Measurements from ENCODE around the gene DYDC1.
"Not testable (repeated sequence)": the region's sequence is repeated elsewhere in the genome, so short reads cannot be mapped to it uniquely, and the experiment has no call there.

The DYDC1 gene

DNA sequence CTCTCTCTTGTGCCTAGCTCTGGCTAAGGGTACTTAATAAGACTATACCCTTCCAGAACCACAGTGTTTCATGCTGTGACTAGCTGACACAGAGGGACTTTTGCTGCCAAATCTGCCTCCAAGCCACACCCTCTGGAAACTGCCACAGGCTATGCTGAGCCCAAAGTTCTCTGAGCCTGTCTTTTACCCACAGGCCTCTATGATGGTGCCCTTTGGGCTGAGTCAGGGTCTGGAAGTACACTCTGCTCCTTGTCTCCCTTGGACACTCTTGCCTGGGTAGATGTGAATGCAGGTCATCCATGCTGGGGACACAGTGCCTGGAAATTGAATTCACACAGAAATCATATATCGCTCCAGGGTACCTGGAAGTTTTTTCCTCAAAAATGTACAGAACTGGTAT, 22.6 kb downstream of the DYDC1 start:
- no peak for DNase-seq

DNA sequence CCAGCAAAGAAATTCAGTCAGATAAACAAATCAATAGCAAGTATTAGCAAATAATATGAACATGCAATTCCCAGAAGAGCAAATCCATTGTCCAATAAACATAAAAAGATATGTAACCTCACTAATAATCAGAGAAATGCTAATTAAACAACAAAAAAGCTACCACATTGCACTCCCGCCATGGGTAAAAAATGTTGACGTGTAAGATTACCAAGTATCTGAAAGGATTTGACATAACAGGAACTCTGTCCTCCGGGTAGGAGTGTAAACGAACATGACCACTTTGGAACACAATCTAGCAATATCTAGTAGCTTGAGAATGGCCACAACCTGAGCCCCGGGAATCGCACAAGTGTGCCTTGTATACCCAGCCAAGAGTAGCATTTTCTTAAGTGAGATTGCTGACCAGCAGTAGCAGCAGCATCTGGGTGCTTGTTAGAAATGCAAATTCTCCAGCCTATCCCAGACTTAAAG, 31.6 kb downstream of the DYDC1 start:
- no peak for DNase-seq

DNA sequence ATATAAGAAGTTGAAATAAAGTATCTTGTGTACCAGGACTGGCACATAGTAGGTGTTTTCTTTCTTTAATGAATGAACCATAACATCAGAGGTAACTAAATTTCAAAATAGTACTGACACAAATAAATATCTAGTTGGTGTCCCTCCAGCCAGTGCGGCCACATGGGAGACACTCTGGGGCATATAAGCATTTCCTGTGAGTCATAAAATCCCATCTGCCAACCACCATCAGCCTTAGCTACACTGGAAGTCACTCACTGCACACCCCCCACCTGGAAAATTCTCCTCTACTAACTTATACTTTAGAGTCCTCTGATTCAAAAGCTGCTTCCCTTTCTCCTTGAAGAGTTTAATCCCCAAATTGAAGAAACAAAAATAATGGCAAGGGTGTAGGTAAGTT, 32.5 kb downstream of the DYDC1 start:
- DNase-seq, result no peak

DNA sequence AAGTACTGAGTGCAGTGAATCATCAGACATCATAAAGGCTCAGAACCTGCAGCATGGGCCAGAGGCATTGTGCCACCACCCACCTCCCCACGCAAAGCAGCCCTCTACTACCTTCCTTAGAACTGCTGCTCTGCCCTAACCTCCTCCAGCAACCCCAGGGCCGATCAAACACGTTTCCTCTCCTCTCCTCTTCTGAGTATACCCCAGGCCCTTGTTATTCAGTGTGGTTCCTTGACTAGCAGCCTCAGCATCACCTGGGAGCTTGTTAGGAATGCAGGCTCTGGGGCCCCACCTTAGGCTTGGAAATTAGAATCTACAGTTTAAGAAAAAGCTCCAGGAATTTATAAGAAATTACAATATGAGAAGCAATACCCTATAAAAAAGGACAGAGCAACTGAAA, 33.2 kb downstream of the DYDC1 start:
- no peak for DNase-seq

DNA sequence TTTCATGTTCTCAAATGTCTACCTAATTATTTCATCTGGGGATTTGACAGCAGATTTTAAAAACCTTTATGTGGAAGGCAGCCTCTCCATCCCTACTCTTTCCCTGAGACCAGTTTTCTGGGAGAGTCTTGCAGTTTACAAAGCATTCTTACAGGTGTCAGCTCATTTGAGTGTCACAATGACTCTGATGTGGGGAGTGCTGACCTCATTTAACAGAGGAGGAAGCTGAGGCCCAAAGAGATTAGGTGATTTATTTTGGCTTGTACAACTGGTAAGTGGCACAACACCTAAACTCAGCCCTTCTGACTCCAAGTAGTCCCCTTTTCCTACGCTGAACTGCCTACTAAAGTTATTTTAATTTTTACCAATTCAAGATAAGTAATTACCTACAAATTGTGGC, 33.8 kb downstream of the DYDC1 start:
- no peak for DNase-seq

DNA sequence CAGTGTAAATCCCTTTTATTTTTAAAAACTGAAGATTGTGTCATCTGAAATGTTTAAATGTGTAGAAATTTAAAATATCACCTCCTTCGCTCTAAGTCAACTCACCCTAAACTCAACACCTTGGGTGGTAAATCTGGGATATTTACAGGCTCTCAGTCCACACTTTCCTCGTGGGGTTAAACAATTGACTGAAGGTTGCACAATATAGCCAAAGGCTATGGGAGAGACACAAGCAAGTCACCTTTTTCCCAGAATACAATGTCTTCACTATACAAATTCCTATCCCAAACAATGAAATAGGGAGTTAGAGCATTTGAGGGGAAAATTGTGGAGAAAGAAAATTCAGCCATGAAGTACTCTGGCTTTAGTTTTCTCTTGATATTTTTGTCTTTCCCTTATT, 34.4 kb downstream of the DYDC1 start:
- DNase-seq, result no peak

DNA sequence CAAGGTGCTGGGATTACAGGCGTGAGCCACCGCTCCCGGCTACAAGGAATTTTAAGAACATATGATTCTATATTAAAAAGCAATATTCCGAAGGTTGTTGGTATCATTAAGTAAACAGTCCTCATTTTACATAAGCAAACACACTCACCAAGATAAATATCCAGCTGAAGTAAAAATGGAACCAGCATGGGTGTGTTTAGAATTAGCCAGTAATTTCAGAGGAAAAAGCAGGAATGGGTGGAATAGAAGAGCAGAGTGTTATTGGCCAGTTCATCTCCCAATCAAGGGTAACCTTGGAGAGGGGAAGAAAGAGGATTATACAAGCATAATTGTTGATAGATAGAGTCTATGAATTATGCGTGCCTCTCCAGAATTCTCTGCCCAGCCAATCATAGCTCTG, 35.4 kb downstream of the DYDC1 start:
- no peak for DNase-seq

DNA sequence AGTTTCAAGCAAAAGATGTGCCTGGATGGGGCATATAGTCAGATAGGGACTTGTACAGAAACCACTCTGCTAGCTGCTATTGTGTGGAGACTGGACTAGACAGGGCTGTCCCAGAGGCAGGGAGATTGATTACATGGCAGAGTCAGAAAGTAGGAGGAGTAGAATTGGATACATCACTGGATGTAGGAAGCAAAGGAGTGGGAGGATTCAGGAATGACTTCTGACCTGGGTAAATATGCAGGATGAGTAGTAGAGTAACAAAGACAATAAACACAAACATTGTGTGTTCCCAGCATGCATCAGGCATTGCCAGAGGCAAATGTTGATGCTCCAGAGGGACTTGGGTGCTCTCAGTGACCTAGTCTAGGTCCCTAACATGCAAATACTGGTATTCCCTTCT, 36.2 kb downstream of the DYDC1 start:
- no peak for DNase-seq

DNA sequence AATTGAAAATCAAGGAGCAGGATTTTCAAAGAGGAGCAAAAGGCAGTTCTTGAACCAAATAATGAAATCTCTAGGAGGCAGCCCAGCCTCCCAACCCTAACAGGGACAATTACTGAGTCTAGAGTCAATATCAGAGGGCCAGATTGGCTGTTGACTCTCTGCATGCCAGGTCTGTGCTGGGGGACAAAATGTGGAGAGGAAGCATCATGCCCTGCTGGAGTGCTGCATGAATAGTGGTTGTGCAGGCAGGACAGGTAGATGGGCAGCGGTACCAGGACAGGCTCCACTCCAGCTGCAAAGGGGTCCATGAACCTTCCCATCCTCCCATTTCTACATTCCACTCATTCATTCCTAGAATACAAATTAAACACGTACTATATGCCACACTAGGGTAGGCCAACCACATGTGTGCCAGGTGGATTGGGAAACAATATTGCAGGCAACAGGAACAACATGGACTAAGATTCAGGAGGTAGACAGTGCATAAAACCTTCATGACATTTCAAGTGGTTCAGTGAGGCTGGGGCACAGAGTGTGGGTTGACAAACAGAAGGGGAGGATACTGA, 36.7 kb downstream of the DYDC1 start:
- no peak for DNase-seq

DNA sequence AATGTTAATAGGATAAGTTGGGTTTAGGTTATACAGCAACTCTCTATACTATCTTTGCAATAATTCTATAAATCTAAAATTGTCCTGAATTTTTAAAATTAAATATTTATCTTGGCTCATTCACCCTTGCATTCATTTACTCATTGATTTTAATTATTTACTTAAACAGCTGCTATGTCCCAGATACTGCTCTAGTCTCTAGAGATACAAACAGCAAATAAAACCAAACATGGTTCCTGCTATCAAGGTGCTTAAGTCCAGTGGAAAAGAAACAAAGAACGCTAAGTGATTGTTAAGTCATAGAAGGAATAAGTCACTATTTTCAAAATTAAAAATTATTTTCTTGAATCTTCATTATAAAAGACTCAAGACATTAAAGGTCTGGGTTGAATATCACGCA, 37.2 kb downstream of the DYDC1 start:
- no peak for DNase-seq

DNA sequence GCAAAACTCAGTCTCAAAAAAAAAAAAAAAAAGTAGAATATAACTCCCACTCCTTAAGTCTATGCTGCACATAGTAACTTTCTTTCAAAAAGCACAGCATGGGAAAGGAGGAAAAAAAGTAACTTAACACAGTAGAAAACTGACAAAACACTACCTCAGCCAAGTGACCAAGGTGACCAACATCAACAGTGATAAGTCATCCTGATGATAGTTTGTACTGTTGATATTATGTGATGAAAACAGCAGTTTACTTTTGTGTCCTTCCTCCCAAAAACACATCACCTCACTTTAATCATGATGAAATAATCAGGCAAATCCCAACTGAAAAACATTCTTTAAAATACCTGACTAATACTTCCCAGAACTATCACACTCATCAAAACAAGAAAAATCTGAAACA, 37.8 kb downstream of the DYDC1 start:
- DNase-seq, result no peak

DNA sequence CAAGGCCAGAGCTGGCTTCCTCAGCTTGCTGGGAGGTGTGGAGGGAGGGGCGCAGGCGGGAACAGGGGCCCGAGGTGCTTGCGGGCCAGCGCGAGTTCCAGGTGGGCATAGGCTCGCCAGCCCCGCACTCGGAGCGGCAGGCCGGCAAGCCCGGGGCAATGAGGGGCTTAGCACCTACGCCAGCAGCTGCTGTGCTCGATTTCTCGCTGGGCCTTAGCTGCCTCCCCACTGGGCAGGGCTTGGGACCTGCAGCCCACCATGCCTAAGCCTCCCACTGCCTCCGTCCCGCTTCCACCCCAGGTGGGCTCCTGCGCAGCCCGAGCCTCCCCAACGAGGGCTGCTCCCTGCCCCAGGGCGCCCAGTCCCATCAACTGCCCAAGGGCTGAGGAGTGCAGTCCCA, 41.2 kb downstream of the DYDC1 start:
- DNase-seq, result no peak

DNA sequence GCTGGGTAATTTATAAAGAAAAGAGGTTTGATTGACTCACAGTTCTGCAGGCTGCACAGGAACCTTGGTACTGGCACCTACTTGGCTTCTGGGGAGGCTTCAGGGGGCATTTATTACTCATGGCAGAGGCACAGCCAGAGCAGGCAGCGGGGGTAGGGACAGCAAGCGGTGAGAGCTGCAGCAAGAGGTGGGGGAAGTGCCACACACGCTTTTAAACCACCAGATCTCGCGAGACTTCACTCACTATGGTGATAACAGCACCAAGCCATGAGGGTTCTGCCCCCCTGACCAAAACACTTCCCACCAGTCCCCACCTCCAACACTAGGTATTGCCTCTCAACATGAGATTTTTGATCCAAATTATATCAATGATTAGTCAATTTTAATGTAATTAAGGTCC, 43.0 kb downstream of the DYDC1 start:
- no peak for DNase-seq

DNA sequence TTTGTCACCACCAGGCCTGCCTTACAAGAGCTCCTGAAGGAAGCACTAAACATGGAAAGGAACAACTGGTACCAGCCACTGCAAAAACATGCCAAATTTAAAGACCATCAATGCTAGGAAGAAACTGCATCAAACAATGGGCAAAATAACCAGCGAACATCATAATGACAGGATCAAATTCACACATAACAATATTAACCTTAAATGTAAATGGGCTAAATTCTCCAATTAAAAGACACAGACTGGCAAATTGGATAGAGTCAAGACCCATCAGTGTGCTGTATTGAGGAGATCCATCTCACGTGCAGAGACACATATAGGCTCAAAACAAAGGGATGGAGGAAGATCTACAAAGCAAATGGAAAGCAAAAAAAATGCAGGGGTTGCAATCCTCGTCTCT, 50.6 kb downstream of the DYDC1 start:
- not testable (repeated sequence) for DNase-seq

DNA sequence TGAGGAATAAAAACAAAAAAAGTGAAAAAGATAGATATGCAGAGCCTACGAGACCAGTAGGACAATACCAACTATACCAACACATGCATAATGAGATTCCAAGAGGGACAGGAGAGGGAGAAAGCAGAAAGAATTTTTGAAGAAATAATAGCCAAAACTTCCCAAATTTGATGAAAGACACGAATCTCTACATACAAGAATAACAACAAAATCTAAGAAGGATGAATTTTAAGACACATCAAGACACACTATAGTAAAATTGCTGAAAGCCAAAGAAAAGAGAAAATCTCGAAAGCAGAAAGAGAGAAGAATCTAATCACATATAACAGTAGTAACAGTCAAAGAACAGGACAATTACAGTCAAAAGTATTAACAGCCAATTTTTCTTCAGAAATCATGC, 59.6 kb downstream of the DYDC1 start:
- DNase-seq, result no peak

DNA sequence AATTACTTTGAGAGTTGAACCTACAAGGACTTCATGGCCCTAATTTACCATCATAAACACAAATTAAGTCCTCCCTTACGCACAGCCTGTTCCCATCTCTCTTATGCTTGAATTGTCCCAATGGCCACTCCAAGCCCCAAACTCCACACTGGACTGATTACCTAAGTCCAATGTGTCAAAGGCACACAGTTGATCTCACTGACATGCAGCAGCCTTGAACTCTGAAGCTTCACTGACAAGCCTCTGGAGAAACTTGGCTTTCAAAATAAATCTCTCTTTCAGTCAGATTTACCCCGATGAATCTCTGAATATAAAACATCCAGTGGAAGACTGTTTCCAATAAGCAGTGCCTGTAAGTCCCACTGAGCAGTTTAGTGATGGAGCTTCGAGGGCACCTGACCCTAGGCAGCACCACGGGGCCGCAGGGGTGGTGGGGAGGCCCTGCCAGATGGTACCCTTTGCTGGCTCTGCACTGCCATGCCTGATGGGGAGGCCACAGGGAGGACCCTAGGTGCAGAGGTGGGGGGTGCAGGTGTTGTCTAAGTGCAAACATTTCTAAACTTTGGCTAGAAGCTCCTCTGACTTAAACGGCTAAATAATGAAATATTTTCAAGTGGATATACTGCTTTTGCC, 63.8 kb downstream of the DYDC1 start:
- no peak for DNase-seq

DNA sequence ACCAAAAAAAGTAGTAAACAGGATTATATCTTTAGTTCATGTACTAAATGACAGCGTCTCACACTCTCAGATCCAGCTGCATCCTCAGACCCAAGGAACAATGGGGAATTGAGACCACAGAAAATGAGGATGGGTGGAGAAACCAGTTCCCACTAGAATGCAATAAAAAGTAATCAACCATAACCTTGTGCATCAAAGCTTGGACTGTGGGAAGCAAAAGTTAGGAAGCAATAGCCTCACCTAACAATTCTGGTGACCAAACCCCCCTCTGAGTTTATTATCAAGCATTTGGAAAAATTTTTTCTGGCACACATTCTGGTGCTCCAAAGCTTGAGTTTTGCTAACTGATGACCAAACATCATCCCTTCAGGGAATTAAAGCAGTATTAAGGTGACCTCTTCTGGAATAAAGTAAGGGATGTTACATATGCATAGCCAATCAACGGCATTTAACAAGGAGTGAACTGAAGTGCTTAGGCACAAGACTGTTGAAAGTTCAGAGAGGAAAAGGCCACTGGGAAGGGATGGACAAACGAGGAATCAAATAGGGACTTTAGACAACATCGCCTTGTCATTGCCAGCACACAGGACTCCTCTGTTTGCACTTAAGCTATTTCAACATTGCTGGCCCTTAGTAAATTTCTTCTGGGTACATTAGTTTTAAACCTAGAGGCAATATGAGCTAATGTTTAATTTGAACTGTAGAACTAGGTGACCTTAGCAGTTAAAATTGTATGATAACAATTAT, 65.9 kb downstream of the DYDC1 start:
- no peak for DNase-seq

DNA sequence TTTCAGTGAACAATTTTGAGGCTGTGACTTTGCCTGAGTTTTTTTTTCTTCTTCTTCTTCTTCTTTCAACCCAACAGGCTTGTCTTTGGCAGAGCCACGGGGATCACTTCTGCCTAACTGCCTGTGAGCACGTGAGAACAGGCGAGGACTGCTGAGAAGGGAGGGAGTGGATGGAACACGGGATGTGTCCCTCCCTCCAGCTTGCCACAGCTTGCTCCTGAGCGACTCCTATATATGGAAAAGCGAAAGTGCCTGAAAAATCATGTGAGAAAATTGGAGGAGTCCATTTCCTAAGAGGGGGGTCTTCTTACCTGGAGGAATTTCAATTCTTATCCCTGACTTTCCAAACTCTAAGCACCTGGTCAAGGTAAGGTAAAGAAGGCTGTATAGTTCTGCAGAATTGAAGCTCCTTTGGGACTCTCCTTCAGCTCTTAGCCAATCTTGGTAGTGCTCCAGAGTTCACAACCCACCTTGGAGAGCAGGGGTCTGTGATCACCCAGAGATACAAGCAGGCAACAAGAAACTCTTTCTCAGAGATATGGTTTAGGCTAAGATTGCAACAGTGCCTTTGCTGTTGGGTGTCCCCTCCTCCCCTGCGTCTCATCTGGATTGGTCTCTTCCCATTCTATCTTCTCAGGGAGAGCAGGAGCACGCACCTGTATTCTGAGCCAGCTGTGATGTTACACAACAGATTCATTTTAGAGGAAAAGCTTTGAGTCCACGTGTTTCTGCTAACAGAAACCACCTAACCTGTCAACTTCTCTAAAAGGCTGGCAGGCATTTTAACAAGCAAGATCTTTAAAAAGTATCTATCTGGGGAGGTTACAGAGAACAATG, 66.9 kb downstream of the DYDC1 start, which contains the start of gene MAT1A:
Gene MAT1A, minus strand, starts transcription at position 208 of the 837 bp plus-strand sequence. CDS start 235 bp downstream, outside the sequence.
- DNase-seq, result no peak

DNA sequence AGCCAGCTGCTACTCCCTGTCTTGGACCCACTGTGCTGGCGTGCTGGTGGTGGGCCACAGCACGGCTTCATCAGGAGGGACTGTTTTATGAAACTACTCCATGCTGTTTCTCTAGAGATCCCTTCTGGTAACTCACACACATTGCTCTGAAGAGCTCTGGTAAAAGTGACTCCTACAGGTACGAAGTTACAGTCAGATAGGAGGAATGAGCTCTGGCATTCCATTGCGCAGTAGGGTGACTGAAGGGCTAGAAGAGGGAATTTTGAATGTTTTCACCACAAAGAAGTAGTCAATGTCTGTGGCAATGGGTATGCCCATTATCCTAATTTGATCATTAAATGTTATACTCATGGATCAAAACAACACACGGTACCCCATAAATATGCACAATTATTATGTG, 67.7 kb downstream of the DYDC1 start:
- no peak for DNase-seq

Measured in NCI-H1092 treated with DMSO at 0.1 percent for 48 hours (cell line).